Testis (tissue), 3 donors: Measurements from ENCODE around the gene AMBRA1. TPM values are rescaled to one million over a fixed set of nuclear protein-coding genes. Genes with fewer than 3 reads are reported as not detected.

ENCODE experiments used
- DNase-seq: peaks from one replicate; pipeline ENCODE4 v3.0.0-alpha.2; 2019
- H3K27ac ChIP-seq, 2 donors: fragments of 200-600 bp; sonication (generic); one replicate each; pipeline ENCODE4 v1.5.1; 2019
- H3K27me3 ChIP-seq: fragments of 200-600 bp; sonication (generic); one replicate; pipeline ENCODE4 v1.5.1; 2019
- H3K36me3 ChIP-seq: fragments of 200-600 bp; sonication (generic); one replicate; pipeline ENCODE4 v1.5.1; 2017; ENCODE audit warnings: low read depth; ENCODE audit errors: missing control alignments
- H3K4me1 ChIP-seq: fragments of 200-600 bp; sonication (generic); one replicate; pipeline ENCODE4 v1.5.1; 2019
- H3K4me3 ChIP-seq, 2 donors: fragments of 200-600 bp; sonication (generic); one replicate each; pipeline ENCODE4 v1.5.1; 2017 to 2019
- H3K9me3 ChIP-seq: fragments of 200-600 bp; sonication (generic); one replicate; pipeline ENCODE4 v1.5.1; 2017
- POLR2A ChIP-seq: fragments of 450-650 bp; IDR thresholded peaks from one replicate; pipeline ENCODE4 v1.6.1; 2017; ENCODE audit warnings: antibody characterized with exemption, mild to moderate bottlenecking, moderate library complexity
- WGBS, 2 donors: methylation state at CpG; one replicate each; pipeline ENCODE4 v1.1.5; 2018; 5-methylcytosine and 5-hydroxymethylcytosine counted together
- intact Hi-C: fragments of 100-400 bp; cut with DNase I; formaldehyde crosslinking; loops from one replicate; pipeline ENCODE4 v1.15.1; 2023; ENCODE audit warnings: low total_unique reads
- polyA plus RNA-seq: library from polyadenylated mRNA; stranded (reverse); fragments of 350-450 nt; fragmentation: Illumina TruSeq; extraction: RNeasy Lipid Tissue Mini Kit (QIAGEN cat#74804); gene quantifications from one replicate; pipeline ENCODE4 v1.2.3, GENCODE V29; 2014; ENCODE audit warnings: low read depth, low replicate concordance; ENCODE audit not compliant: insufficient read depth
- total RNA-seq, 2 donors: library from RNA; depleted of rRNA; stranded (reverse); fragments of >200 nt; gene quantifications; one replicate each; pipeline ENCODE4 v1.2.3, GENCODE V29; 2016
- TF ChIP-seq, protein P1 (sequence below), 3 experiments: fragments of 450-650 bp in 2 of 3; fragments of 200-600 bp in 1 of 3; sonication (generic) in 1 of 3; IDR thresholded peaks; one replicate each; pipeline ENCODE4 v1.5.1; 2016 to 2019; ENCODE audit warnings: antibody characterized with exemption in 3 of 3, mild to moderate bottlenecking in 2 of 3, moderate library complexity in 1 of 3

Gene AMBRA1
- total and polyA plus RNA-seq, 3 donors from 2014 or later: 28.0 to 68.3 (median 55.6) TPM

DNA sequence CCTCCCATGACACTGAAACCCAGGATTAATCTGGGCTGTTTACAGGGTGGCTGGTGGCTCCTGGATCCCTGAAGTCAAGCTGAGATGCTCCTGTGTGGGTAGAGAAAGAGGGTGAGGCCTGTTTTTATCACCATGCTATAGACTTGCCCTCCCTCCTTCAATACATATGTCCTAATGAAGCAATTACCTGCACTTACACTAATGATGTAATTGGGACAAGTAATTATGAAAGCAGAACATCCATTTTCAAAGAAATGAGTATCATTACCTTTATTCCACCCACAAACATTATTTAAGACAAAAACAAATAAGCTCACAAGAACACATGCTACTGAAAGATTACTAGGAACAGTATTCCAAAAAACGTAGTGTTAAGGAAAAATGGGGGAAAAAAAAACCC lies 138.0 kb downstream of the AMBRA1 start:
- Histone ChIP-seq H3K9me3 (no peaks in the 10 kb centered on the region), H3K4me1 (no peaks in the 10 kb centered on the region), H3K27me3 (no peaks in the 10 kb centered on the region), H3K36me3 (no peaks in the 10 kb centered on the region), H3K27ac (no peak overlapping the region), H3K4me3 (no peak overlapping the region)
- DNase-seq: no peak
- TF ChIP-seq, protein P1, sequence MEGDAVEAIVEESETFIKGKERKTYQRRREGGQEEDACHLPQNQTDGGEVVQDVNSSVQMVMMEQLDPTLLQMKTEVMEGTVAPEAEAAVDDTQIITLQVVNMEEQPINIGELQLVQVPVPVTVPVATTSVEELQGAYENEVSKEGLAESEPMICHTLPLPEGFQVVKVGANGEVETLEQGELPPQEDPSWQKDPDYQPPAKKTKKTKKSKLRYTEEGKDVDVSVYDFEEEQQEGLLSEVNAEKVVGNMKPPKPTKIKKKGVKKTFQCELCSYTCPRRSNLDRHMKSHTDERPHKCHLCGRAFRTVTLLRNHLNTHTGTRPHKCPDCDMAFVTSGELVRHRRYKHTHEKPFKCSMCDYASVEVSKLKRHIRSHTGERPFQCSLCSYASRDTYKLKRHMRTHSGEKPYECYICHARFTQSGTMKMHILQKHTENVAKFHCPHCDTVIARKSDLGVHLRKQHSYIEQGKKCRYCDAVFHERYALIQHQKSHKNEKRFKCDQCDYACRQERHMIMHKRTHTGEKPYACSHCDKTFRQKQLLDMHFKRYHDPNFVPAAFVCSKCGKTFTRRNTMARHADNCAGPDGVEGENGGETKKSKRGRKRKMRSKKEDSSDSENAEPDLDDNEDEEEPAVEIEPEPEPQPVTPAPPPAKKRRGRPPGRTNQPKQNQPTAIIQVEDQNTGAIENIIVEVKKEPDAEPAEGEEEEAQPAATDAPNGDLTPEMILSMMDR (IDR thresholded peaks at IDR 0.05): no peak
- no peak for TF ChIP-seq POLR2A
- intact Hi-C loops: no loop called here
- 68 to 83% methylated on average over 1 of the region's 1 CpG for WGBS, 2 donors

DNA sequence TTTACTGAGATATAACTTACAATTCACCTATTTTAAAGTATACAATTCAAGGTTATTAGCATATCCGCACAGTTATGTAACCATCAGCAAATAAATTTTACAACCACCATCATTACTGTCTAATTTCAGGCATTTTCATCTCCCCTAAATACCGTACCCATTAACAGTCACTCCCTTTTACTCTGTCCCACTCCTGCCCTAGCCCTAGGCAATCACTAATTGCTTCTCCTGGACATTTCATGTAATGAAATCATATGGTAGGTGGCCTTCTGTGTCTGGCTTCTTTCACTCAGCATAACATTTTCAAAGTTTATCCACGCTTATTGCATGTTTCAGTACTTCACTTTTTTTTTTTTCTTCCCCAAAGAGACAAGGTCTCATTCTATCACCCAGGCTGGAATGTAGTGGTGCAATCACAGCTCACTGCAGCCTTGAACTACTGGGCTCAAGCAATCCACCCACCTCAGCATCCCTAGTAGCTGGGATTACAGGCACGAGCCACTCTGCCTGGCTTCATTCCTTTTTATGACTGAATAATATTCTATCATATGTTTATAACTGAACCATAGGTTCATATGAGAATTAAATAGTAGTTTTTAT lies 140.8 kb downstream of the AMBRA1 start:
- Histone ChIP-seq H3K4me1 (no peaks in the 10 kb centered on the region), H3K27ac (no peak overlapping the region), H3K4me3 (no peak overlapping the region), H3K9me3 (no peaks in the 10 kb centered on the region), H3K36me3 (no peaks in the 10 kb centered on the region), H3K27me3 (no peaks in the 10 kb centered on the region)
- no peak for TF ChIP-seq POLR2A
- TF ChIP-seq, protein P1 (IDR thresholded peaks at IDR 0.05): no peak
- 76 to 82% methylated on average over 4 of the region's 4 CpGs for WGBS, 2 donors
- intact Hi-C loops: no loop called here
- DNase-seq: no peak

DNA sequence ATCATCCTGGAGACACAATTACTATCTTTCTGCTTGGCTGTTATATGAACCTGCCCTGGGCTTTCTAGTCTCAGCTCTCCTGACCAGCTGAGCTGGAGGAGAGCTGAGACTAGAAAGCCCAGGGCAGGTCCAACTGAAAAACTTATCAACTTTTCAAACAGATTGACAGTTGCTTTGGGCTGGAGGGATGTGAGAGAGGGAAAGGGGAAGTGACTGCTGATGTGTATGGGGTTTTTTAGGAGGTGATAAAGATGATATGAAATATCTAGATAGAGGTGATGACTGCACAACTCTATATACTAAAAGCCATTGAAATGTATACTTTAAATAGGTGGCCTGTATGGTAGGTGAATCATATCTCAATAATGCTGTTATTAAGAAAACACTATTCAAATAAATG lies 142.1 kb downstream of the AMBRA1 start:
- intact Hi-C loops: no loop called here
- no peaks in the 10 kb centered on the region for H3K36me3 ChIP-seq
- TF ChIP-seq, protein P1 (IDR thresholded peaks at IDR 0.05): no peak
- no peak for TF ChIP-seq POLR2A
- H3K9me3 ChIP-seq: no peaks in the 10 kb centered on the region
- no peak for DNase-seq
- H3K27ac ChIP-seq: no peak overlapping the region
- no peaks in the 10 kb centered on the region for H3K27me3 ChIP-seq
- H3K4me1 ChIP-seq: no peaks in the 10 kb centered on the region
- H3K4me3 ChIP-seq: no peak overlapping the region

DNA sequence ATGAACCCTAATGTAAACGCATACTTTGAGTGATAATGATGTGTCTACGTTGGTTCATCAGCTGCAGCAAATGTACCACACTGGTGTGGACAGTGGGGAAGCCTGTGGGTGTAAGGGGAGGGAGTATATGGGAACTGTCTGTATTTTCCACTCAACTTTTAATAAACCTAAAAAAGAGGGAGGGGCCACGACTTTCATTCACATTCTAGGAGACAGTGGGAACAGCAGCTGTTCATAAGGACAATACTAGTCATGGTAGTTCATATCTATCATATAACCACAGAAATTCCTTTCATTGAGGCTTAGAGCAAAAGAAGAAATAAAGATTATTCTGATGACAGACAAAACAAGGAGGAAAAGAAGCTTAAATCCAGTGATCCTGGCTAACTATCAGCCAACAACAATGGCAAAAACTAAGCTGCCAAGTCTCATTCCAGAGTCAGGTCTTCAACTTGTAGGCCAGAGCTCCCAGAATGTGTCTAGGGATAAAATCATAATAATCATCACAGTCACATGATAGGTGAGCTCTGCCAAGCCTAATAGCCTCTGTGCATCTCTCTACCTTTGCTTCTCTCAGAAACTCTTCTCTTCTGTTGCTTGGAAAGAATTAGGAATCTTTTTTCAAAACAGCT lies 142.9 kb downstream of the AMBRA1 start:
- 73 to 93% methylated on average over 3 of the region's 3 CpGs for WGBS, 2 donors
- no peak for TF ChIP-seq POLR2A
- TF ChIP-seq, protein P1 (IDR thresholded peaks at IDR 0.05): no peak
- no peak overlapping the region for H3K27ac ChIP-seq
- H3K27me3 ChIP-seq: no peaks in the 10 kb centered on the region
- no peak overlapping the region for H3K4me3 ChIP-seq
- DNase-seq: no peak
- H3K9me3 ChIP-seq: no peaks in the 10 kb centered on the region
- intact Hi-C loops: no loop called here
- peaks cover 8% of the 10 kb centered on the region for H3K4me1 ChIP-seq
- H3K36me3 ChIP-seq: no peaks in the 10 kb centered on the region

DNA sequence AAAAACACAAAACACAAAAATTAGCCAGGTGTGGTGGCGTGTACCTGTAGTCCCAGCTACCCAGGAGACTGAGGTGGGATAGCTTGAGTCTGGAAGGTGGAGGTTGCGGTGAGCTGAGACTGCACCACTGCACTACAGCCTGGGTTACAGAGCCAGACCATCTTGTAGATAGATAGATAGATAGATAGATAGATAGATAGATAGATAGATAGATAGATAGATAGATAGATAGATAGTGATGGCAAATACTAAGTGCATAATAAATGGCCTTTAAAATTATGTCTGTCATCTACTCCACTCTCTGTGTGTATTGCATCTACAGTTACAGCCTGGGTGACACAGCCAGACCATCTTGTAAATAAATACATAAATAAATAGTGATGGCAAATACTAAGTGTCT lies 146.3 kb downstream of the AMBRA1 start:
- intact Hi-C loops: no loop called here
- Histone ChIP-seq H3K4me3 (no peak overlapping the region), H3K27me3 (no peaks in the 10 kb centered on the region), H3K9me3 (no peaks in the 10 kb centered on the region), H3K27ac (no peak overlapping the region), H3K4me1 (peaks cover 16% of the 10 kb centered on the region), H3K36me3 (no peaks in the 10 kb centered on the region)
- WGBS, 2 donors: 88 to 93% methylated on average over 2 of the region's 2 CpGs
- no peak for DNase-seq
- TF ChIP-seq, protein P1 (IDR thresholded peaks at IDR 0.05): no peak
- TF ChIP-seq POLR2A: no peak
